Mesothelial cell of epicardium (in vitro differentiated cells): ENCODE measurements around the gene ZNF507. TPM values are rescaled to one million over a fixed set of nuclear protein-coding genes. Genes with fewer than 3 reads are reported as not detected.

Experiments used
- DNase-seq, 2 experiments: peaks; one replicate each; pipeline ENCODE4 v3.0.0; 2021; ENCODE audit warnings: low spot score in 2 of 2; ENCODE audit not compliant: unreplicated experiment in 2 of 2
- H3K27ac Mint-ChIP-seq: 2 replicates; pipeline ENCODE4 v1.8.0; 2021; ENCODE audit warnings: mixed read lengths
- H3K27me3 Mint-ChIP-seq: 2 replicates; pipeline ENCODE4 v1.8.0; 2021; ENCODE audit warnings: low read depth, mixed read lengths
- H3K36me3 Mint-ChIP-seq: 2 replicates; pipeline ENCODE4 v1.8.0; 2021; ENCODE audit warnings: mixed read lengths
- H3K4me1 Mint-ChIP-seq: 2 replicates; pipeline ENCODE4 v1.8.0; 2021; ENCODE audit warnings: mixed read lengths
- H3K4me3 Mint-ChIP-seq: 2 replicates; pipeline ENCODE4 v1.8.0; 2021; ENCODE audit warnings: mild to moderate bottlenecking, moderate library complexity, mixed read lengths
- H3K9me3 Mint-ChIP-seq: 2 replicates; pipeline ENCODE4 v1.8.0; 2021; ENCODE audit warnings: mixed read lengths
- total RNA-seq: library from RNA; stranded (reverse); gene quantifications from 3 replicates; pipeline ENCODE4 v1.2.1, GENCODE V29; 2021
- TF ChIP-seq, protein P1 (sequence below): fragments of 200-600 bp; sonication (generic); IDR thresholded peaks from one replicate; pipeline ENCODE4 v1.5.0; 2021; ENCODE audit warnings: antibody characterized with exemption; ENCODE audit not compliant: unreplicated experiment

Gene ZNF507
- total RNA-seq, 1 donor from 2014 or later: 33.6 TPM

- Mint-ChIP-seq H3K36me3 (peaks cover 32% of the 10 kb centered on the region), H3K27me3 (no peaks in the 10 kb centered on the region), H3K27ac (peak overlapping the region; percentile 35), H3K4me3 (no peak overlapping the region), H3K9me3 (no peaks in the 10 kb centered on the region), H3K4me1 (peaks cover 39% of the 10 kb centered on the region)
- TF ChIP-seq, protein P1, sequence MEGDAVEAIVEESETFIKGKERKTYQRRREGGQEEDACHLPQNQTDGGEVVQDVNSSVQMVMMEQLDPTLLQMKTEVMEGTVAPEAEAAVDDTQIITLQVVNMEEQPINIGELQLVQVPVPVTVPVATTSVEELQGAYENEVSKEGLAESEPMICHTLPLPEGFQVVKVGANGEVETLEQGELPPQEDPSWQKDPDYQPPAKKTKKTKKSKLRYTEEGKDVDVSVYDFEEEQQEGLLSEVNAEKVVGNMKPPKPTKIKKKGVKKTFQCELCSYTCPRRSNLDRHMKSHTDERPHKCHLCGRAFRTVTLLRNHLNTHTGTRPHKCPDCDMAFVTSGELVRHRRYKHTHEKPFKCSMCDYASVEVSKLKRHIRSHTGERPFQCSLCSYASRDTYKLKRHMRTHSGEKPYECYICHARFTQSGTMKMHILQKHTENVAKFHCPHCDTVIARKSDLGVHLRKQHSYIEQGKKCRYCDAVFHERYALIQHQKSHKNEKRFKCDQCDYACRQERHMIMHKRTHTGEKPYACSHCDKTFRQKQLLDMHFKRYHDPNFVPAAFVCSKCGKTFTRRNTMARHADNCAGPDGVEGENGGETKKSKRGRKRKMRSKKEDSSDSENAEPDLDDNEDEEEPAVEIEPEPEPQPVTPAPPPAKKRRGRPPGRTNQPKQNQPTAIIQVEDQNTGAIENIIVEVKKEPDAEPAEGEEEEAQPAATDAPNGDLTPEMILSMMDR: no peak
- DNase-seq: no peak
Observed at GRCh38 chr19:32349724-32350470, 4.5 kb downstream of the ZNF507 start.

DNA sequence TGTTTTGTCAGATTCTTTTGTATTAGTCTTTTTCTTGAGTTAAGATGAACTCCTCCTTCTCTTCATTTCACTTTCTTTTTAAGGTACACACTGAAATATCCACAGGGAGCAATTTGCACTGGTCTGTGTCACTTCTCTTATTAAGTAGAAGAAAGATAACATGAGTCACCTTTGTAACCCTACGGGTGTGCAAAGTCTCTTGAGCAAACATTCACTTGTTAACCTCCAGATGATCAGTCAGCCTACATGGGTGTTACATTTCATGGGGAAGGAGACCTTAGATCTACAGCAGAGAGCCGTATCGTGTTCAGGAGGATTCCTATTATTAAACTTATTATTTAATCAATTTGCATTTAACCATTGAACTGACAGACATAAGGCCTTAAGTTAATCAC, 5.1 kb downstream of the ZNF507 start:
- Mint-ChIP-seq H3K27me3 (no peaks in the 10 kb centered on the region), H3K4me3 (no peak overlapping the region), H3K4me1 (peaks cover 39% of the 10 kb centered on the region), H3K9me3 (no peaks in the 10 kb centered on the region), H3K27ac (peak overlapping the region; percentile 14), H3K36me3 (peaks cover 38% of the 10 kb centered on the region)
- no peak for DNase-seq
- TF ChIP-seq, protein P1: no peak

GRCh38 chr19:32350987-32351348, 5.6 kb downstream of the ZNF507 start:
- H3K9me3 Mint-ChIP-seq: no peaks in the 10 kb centered on the region
- TF ChIP-seq, protein P1: no peak
- H3K4me1 Mint-ChIP-seq: peaks cover 39% of the 10 kb centered on the region
- no peaks in the 10 kb centered on the region for H3K27me3 Mint-ChIP-seq
- H3K4me3 Mint-ChIP-seq: no peak overlapping the region
- H3K27ac Mint-ChIP-seq: peak overlapping the region; percentile 67
- H3K36me3 Mint-ChIP-seq: peaks cover 40% of the 10 kb centered on the region
- no peak for DNase-seq

DNA sequence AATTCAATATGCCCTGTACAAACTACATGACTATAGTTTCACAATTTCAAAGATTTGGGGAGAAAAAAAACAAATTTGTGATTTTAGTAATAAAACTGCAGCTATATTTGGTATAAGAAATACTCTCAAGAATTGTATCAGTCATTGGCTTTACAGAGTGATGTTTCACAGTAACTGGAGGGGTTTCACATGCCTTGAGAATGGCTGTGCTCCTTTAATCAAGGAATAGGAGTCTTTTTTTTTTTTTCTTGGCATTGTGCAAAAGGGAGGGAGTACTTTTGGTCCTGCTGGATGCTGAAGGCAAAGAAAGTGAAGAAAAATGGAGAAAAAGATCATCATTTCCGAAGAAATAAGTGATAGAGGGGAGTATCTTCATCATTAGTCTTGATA, 6.8 kb downstream of the ZNF507 start:
- DNase-seq: no peak
- Mint-ChIP-seq H3K27me3 (no peaks in the 10 kb centered on the region), H3K27ac (no peak overlapping the region), H3K4me3 (no peak overlapping the region), H3K36me3 (peaks cover 44% of the 10 kb centered on the region), H3K9me3 (no peaks in the 10 kb centered on the region), H3K4me1 (peaks cover 27% of the 10 kb centered on the region)
- TF ChIP-seq, protein P1: no peak

DNA sequence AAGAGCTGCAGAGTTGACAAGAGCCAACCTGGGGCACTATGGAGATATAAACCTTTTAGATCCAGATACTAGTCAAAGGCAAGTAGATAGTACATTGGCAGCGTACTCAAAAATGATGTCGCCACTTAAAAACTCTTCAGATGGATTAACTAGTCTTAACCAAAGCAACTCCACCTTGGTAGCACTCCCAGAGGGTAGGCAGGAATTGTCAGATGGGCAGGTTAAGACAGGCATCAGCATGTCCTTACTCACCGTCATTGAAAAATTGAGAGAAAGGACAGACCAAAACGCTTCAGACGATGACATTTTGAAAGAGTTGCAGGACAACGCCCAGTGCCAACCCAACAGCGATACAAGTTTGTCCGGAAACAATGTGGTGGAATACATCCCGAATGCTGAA, 8.9 kb downstream of the ZNF507 start:
- TF ChIP-seq, protein P1: no peak
- Mint-ChIP-seq H3K4me1 (peaks cover 18% of the 10 kb centered on the region), H3K27me3 (no peaks in the 10 kb centered on the region), H3K36me3 (peaks cover 40% of the 10 kb centered on the region), H3K9me3 (no peaks in the 10 kb centered on the region), H3K27ac (no peak overlapping the region), H3K4me3 (no peak overlapping the region)
- no peak for DNase-seq
